HG03045 (cell line): ENCODE measurements around the gene PI16.
"Not testable (repeated sequence)": the region's sequence is repeated elsewhere in the genome, so short reads cannot be mapped to it uniquely, and the experiment has no call there.

Experiments used
- ATAC-seq: cut with Tn5 transposase; IDR thresholded peaks from one replicate; pipeline ENCODE4 v1.9.1; 2021; ENCODE audit warnings: mild to moderate bottlenecking, moderate library complexity; ENCODE audit not compliant: unreplicated experiment

Gene PI16

DNA sequence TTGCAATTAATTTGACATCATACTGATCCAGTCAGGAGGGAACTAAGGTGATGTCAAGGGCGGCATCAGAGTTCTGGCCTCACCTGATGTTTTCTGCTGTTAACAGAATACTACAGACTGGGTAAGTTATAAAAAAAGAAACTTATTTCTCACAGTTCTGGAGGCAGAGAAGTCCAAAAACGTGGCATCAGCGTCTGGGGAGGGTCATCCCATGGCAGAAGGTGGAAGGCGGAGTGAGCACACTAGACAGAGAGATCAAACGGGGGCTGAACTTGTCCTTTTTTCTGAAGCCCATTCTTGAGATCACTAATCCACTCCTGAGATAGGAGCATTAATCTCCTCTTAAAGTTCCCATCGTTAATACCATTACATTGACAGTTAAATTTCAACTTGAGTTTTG is 34.7 kb downstream of the PI16 start:
- ATAC-seq = no peak

DNA sequence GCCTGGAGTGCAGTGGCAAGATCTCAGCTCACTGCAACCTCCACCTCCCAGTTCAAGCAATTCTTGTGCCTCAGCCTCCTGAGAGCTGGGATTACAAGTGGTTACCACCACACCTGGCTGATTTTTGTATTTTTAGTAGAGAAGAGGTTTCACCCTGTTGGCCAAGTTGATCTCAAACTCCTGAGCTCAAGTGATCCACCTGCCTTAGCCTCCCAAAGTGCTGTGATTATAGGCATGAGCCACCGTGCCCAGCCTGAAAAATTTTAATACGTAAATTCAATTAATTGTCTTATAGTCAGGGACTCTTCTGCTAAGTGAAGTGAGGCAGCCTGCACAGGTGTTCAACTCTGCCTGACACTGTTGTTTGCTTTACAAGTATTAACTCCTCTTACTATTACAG is 35.9 kb downstream of the PI16 start:
- ATAC-seq = not testable (repeated sequence)

DNA sequence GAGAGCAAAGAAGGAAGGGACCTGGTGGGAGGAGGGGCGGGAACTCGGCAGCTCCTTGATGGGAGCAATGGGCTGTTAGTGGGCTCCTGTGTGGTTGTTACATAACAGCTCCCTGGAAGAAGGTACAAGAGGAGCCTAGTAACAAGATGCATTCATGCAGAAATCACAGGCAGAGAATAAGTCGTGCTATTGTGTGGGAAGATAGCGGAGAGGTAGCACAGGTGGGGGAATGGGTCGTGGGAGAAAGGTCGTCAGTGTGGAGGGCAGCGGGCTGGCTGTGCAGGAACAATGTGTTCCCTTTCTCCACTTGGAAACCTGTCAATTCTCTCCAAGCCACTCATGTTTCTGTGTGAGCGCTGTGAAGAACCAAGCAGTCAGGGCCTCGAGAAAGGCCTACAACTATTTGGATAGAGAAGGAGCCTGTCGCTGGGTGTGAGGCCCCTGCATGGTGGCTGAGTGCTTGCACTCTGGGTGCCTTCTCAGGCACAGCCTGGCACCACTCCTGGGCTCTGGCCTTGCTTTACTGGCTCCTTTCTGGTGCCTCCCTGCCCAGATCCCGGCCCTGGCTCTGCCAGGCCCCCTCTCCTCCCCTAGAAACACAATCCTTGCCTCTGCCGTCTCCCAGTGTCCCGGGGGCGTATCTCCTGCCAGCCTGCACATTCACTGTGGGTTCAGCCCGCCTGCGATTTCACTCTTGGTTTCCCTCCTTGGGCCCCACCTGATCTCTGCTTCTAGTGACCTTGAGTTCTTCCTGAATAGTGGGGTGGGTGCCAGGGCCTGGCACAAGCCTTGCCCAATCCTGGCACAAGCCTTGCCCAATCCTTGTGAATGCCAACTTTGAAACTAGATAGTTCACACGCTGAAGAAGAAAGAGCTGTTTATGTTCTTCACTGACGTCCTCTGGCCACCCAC is 43.5 kb downstream of the PI16 start:
- ATAC-seq = no peak

DNA sequence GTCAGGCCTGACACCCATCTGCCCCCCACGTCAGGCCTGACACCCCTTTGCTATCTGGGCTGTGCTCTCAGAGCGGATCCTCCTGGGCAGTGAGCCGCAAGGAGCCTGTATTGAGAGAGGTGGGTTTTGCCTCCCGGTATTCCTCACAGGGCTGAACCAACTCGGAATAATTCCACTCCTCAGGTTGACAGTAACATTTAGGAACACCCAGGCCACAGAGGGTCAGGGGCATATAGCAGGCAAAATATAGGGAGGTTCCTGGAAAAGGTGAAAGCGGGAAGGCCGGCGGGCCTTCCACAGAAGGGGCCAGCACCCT is 44.1 kb downstream of the PI16 start:
- no peak for ATAC-seq

DNA sequence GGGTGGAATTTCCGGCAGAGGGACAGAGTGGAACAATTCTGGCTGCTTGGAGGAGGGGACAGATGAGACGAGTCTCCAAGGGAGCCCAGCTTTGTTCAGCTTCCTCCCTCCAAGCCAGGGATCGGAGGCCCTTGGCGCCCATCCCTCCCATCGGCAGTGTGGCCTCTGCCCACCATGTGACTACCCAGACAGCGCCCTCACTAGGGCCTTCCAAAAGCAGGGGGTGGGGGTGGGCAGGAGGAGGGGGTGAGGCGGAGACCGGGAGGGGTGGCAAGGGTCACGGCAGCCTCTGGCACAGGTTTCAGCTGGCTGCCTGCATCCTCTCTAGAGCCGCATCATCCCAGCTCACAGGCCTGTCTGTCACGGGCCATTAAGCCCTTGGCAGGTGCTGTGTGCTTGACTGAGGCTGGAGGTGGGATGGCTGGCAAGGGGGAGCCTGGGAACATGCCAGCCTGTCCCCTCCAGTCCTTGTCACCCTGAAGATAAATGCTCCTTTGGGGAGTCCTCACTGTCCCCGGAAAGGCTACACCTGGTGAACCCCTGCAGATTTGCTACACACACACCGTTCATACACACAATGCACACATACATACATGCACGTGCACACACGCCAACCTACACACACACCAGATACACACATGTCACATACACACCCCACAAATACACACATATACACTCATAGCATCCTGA is 44.7 kb downstream of the PI16 start:
- ATAC-seq = no peak

DNA sequence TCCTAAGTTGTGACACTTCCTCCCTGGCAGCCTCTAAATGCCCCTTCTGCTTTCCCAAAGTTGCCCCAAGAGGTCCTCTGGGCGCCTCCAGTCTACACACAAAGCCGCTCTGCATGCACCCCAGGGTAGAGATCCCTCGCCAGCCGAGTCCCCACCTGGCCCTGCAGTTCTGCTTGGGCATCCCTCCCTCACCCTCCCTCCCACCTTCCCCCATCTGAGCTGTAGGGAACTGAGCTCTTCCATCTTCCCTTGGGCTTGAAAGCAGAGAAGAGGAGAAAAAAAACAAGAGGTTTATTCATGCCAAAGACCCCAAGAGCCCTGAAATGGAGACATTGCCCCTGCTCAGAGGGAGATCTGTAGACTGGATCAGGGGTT is 45.2 kb downstream of the PI16 start:
- no peak for ATAC-seq

DNA sequence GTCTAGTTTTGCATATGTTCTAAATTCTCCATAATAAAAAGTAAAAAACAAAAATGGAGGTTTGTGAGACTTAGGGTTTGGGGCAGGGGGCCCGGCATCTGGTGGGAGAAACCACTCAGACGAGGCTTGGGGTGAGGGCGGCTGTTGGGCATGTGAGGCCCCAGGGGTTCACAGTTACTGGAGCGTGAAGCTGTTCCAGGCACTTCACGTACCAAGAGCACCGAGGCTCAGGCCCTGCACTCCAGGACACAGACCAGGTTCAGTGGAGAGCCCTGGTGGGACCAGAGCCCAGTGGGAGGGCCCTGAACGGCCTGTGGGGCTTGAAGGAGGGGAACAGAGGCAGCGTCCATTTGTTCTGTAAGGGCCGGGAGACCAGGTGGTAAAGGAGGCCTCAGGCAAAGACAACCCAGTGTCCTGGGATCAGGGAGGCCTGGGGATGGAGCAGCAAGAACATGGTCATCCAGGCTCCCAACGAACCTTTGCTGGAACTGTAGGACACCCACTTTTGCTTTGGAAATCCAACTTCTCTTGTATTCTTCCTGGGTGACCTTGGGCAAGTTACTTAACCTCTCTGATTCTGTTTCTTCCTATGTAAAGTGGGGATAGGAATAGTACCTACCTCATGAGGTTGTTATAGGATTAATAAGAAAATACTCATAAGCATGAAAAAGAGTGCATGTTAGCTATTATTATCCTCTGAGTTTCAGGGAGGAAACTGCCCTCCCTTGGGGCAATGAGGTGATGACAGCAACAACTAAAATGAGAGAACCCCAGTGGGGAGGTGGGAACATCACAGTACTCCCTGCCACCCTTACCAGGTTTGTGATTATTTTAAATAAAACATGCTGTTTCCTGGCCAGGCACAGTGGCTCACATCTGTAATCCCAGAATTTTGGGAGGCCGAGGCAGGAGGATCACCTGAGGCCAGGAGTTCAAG is 49.8 kb downstream of the PI16 start:
- no peak for ATAC-seq

DNA sequence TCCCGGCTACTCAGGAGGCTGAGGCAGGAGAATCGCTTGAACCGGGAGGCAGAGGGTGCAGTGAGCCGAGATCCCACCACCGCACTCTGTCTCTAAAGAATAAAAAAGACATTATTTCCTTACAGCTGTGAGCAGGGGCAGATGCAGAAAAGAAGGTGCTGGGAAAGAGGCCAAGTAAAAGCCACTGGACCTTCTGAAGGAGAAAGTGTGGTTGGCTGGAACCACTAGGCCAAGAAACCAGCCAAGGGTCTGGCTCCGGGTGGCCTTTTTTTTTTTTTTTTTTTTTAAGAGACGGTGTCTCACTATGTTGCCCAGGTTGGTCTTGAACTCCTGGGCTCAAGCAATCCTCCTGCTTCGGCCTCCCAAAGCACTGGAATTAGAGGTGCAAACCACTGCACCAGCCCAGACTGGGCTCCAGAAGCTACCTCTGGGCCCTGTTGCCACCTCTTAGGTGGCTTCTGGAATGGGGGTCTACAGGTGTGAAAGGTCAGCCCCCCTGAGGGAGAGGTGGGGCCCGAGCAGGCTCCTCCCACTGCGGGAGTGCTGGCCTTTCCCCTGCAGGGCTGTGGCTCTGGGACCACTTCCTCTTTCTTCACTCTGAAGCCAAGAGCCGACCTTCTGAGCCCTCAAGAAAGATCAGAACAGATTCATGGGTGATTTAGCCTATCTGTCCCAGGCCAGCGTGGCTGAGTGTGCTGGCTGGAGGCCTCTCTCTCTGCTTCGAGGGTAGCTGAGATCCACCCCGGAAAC is 50.7 kb downstream of the PI16 start, which contains the start of gene FGD2:
Gene FGD2, plus strand, starts transcription at position 595 of the 750 bp plus-strand sequence. CDS start 163 bp downstream, outside the sequence.
- peak; percentile 66 for ATAC-seq

DNA sequence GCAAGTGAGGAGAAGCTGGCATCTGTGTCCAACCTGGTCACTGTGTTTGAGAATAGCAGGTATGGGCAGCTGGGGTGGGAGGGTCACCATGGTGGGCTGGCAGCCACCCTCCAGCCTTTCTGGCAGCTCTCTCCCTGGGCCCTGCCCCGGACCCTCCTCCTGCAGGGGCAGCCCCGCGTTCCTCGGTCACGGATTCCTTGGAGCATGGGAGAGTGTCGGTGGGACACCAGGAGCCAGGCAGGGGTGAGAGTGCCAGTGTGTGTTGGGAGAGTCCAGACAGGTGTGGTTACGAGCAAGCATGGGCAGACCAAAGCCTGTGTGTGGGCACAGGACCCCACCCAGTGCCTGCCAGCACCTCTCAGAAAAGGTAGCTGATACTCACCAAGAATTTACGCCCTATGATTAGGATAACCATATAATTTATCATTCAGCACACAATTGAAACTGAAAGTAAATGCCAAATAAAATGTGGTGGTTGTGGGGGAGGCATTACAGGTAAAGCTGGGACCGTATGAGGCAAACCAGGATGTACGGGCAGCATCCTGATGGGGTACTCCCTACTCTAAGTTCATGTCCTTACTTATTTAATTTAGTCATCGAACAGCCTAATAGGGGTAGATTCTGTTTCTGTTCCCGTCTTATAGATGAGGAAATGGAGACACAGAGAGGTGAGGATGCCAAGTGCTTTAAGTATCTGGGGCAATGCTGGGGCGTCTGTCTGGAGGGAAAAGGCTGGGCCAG is 51.5 kb downstream of the PI16 start:
- ATAC-seq = peak; percentile 4

DNA sequence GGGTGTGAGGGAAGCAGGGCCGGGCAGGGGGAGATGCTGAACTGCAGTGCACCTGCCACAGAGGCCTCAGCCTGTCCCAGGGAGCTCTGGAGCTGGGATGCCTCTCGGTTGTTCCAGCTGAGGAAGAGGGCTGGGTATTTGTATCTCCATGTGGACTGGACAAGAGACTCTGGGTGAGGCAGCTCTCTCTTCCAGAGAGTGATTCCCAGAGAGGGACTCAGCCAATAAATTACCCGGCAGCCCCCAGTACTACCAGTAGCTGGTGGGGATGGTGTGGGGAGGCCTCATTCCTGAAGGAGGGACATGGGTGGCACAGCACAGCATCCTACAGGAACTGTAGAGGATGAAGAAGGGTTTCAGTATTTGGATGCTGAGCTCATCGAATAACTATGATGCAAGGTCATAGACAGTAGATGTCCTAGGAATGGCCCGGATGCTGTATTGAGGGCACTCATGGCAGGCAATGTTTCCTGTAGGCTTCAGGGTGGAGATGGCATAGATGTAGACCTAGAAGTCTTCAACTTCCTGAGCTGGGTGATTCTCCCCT is 52.3 kb downstream of the PI16 start:
- ATAC-seq = no peak

DNA sequence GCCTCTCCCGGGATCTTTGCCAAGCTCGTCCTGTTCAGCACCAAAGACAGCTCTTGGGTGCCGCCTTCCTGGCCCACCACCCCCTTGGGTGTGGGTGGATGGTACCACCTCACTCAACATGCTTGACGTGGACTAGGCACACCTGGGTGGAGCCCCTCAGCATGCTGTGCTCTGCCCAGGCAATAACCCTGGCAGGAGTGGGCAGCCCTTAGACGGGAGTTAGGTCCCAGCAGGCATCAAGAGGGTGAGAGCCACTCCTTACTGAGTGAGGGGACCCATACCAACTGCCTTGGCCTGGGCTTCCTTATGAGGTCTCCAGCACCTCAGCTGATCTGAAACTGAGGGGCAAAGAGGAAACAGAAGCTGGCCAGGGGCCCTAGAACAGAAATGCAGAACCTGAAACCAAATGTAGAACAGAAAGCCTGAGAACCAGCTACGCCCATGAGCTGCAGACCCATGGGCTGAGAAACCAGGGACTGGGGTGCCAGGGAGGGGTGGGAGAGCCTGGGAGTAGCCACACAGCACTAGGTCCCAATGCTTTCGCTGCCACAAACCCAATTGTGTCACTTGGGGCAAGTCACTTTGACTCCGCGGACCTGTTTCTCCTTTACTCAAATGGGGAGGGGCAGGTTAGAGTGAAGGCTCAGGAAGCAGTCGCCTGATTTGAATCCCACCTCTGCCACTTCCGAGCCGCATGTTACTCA is 53.0 kb downstream of the PI16 start:
- no peak for ATAC-seq

DNA sequence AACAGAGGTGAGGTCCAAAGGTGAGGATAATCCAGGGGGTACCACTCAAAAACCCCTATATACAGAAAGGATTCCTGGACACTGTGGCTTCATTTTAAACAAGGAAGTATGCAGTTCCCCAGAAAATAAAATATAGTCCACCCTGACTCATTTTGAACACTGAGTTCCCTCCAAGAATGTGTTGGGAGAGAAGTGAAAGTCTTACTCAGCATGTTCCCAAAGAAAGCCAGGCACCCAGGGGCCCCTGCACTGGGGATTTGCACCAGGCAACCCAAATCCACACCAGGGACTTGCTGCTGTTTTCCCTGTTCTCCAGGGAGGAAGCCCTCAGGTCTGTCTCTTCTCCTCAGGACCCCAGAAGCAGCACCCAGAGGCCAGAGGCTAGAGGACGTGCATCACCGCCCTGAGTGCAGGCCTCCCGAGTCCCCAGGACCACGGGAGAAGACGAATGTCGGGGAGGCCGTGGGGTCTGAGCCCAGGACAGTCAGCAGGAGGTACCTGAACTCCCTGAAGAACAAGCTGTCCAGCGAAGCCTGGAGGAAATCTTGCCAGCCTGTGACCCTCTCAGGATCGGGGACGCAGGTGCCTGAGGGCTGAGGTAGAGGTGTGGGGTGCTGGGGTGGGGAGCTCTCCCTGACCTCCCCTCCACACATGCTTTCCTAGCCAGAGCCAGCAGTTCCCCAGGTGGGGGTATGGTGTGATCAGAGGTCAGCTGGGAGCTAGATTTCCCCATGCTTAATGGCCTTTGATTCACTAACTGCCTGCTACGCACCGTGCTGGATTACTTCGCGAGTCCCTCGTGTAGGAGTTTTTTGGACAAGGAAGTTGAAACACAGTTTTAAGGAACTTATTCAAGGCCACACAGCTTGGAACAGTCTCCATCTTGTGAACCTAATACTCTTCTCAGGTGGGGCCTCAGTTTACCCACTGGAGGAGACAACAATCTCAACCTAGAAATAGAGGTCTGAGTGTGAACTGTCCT is 54.2 kb downstream of the PI16 start:
- no peak for ATAC-seq

DNA sequence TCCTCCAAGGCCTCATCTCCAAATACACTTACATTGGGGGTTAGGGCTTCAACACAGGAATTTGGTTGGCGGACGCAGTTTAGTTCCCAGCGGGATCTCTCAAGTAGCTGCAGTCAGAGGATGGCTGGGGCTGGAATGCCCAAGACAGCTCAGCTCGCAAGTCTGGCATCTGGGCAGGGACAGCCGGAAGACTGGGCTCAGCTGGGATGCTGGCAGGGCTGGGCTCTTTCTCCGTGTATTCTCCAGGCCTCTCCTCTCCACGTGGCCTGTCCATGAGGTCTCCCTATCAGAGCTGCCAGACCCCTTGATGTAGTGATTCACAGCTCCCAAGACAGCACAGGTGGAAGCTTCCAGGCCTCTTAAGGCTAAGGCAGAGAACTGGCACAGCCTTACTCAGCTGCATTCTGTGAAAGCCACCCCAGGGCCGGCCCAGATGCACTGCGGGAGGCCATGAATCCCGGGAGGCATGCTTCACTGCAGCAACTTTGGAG is 55.9 kb downstream of the PI16 start:
- ATAC-seq = no peak

DNA sequence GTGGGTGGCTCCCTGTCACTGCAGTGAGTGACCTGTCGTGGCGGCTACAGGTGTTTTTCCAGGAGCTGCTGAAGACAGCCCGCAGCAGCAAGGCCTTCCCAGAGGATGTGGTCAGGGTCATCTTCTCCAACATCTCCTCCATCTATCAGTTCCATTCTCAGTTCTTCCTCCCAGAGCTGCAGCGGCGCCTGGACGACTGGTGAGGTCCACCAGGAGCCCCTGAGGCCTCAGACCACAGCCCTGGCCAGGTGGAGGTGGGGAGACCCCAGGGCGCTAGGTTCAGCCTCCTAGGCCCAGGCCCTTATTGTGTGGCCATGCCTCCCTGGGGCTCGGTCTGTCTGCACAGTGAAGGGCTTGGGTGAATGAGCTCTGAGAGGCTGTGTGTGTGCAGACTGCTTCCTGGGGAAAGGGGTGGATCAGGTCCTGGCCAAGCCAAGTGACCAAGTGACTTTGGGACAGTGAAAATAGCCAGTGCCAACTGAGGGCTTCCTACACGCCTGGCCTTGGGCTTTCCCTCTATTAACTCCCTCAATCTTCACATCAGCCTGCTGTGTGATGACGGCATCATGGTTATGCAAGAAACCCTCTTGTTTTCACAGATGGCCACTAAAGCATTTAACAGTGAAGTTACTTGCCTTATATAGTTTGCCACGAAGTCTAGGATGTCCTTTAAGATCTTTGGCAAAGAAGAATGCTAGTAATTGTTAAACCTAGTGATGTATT is 57.3 kb downstream of the PI16 start:
- ATAC-seq = no peak

DNA sequence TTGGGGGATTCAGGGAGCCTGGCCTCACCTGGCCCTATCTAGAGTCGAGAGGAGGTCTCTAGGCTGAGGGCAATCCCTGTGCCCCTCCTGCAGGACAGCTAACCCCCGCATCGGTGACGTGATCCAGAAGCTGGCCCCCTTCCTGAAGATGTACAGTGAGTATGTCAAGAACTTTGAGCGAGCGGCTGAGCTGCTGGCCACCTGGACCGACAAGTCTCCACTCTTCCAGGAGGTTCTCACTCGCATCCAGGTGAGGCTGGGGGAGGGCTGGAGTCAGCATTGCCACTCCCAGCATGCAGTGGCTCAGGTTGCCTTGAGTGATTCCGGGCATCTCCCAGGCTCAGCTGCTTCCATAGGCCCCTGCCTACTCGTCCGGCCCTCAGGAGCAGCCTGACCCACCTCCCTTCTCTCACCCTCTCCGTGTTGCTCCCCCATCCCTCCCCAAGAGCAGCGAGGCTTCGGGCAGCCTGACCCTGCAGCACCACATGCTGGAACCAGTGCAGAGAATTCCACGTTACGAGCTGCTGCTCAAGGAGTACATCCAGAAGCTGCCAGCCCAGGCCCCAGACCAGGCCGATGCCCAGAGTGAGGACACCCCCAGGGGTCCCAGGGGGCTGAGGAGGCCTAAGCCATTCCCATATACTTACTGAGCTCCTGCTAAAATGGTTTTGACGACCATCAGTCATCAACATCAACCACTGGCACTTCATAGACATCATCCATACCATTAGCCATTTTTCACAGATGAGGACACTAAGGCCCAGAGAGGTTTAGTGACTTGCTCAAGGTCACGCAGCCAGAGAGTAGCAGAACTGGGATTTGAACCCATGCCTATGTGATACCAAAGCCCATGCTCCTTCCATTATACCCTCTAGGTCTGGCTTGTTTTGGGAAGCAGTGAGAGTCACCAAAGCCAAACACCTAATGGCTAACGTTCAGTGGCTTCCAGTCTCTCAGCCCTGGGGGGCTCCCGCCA is 59.3 kb downstream of the PI16 start:
- no peak for ATAC-seq
